K562 (cell line): Measurements from ENCODE around the gene DYNLT4. TPM values are rescaled to one million over a fixed set of nuclear protein-coding genes. Genes with fewer than 3 reads are reported as not detected.

Source experiments
- CEBPG ChIP-seq, 3 experiments: fragments of 200-800 bp in 1 of 3; sonication (Bioruptor generic) in 1 of 3; sonication (generic) in 1 of 3; formaldehyde crosslinking in 1 of 3; IDR thresholded peaks in 2 of 3; conservative IDR thresholded peaks in 1 of 3; 2 replicates each; pipeline versions ENCODE4 v1.6.1 to v1.8.0; 2016 to 2022; ENCODE audit warnings: missing compliant biosample characterization in 2 of 3, missing genetic modification characterization in 2 of 3, mild to moderate bottlenecking in 1 of 3, missing genetic modification reagents in 1 of 3
- HMGXB4 ChIP-seq: sonication (generic); formaldehyde crosslinking; IDR thresholded peaks from 2 replicates; pipeline ENCODE4 v1.8.1; 2023; ENCODE audit warnings: mild to moderate bottlenecking, missing genetic modification reagents
- KHSRP ChIP-seq: fragments of 450-650 bp; IDR thresholded peaks from 2 replicates; pipeline ENCODE4 v1.6.1; 2017
- KLF16 ChIP-seq: IDR thresholded peaks from 2 replicates; pipeline ENCODE4 v1.6.1; 2016; ENCODE audit warnings: antibody characterized with exemption
- NFATC3 ChIP-seq: fragments of 450-650 bp; IDR thresholded peaks from 2 replicates; pipeline ENCODE4 v1.6.1; 2017; ENCODE audit warnings: mild to moderate bottlenecking
- PHF8 ChIP-seq: fragments of 200-600 bp; sonication (generic); IDR thresholded peaks from 2 replicates; pipeline ENCODE4 v1.6.1; 2012; ENCODE audit warnings: mixed run types, mild to moderate bottlenecking, inconsistent platforms, low read length, moderate library complexity, borderline replicate concordance
- RBM14 ChIP-seq: fragments of 200-400 bp; formaldehyde crosslinking; IDR thresholded peaks from 2 replicates; pipeline ENCODE4 v1.6.1; 2018; ENCODE audit warnings: low read depth, mild to moderate bottlenecking, low read length, moderate library complexity, borderline replicate concordance; ENCODE audit not compliant: insufficient read depth
- REST ChIP-seq, 2 experiments: fragments of 450-650 bp; formaldehyde crosslinking in 1 of 2; IDR thresholded peaks; 2 replicates each; pipeline versions ENCODE4 v1.4.0 to v1.6.1; 2014 to 2020; ENCODE audit warnings: mild to moderate bottlenecking in 2 of 2, borderline replicate concordance in 1 of 2, low read depth in 1 of 2
- ZNF174 ChIP-seq: fragments of 250-450 bp; sonication (Bioruptor Pico); IDR thresholded peaks from 2 replicates; pipeline ENCODE4 v1.4.0; 2020; ENCODE audit warnings: mild to moderate bottlenecking
- ZNF668 ChIP-seq: fragments of 250-450 bp; sonication (Bioruptor Pico); IDR thresholded peaks from 2 replicates; pipeline ENCODE4 v1.8.0; 2022; ENCODE audit warnings: mild to moderate bottlenecking, inconsistent platforms
- ZNF699 ChIP-seq: fragments of 250-450 bp; sonication (Bioruptor Pico); IDR thresholded peaks from 2 replicates; pipeline ENCODE4 v1.8.0; 2021; ENCODE audit warnings: mild to moderate bottlenecking, moderate library complexity; ENCODE audit not compliant: insufficient replicate concordance
- ZNF780A ChIP-seq: fragments of 250-450 bp; sonication (Bioruptor Pico); IDR thresholded peaks from 2 replicates; pipeline ENCODE4 v1.5.0; 2021; ENCODE audit warnings: mild to moderate bottlenecking
- polyA plus RNA-seq, 8 experiments: library from polyadenylated mRNA; depleted of rRNA in 4 of 8; stranded (reverse) in 5 of 8; unstranded in 3 of 8; fragments of >200 nt; fragmentation: Nextera tagmentation in 2 of 8; fragmentation: Illumina TruSeq in 1 of 8; extraction: Ambion mirVana in 2 of 8; extraction: Trizol in 1 of 8; gene quantifications; 2 replicates each; pipeline versions ENCODE4 v1.2.1 to v1.2.3, GENCODE V29; 2011 to 2014; ENCODE audit warnings: inconsistent platforms in 1 of 8, missing spikeins in 1 of 8
- total RNA-seq, 7 experiments: library from RNA; depleted of rRNA in 6 of 7; stranded (reverse); fragments of >200 nt in 6 of 7; fragmentation: Illumina TruSeq in 2 of 7; extraction: Trizol in 2 of 7; gene quantifications; 2 replicates each; pipeline versions ENCODE4 v1.2.1 to v1.2.3, GENCODE V29; 2011 to 2021; ENCODE audit warnings: low replicate concordance in 1 of 7

DYNLT4 gene
- total and polyA plus RNA-seq, 9 of the 15 experiments (the other 6 are each of a cell fraction or from before 2014, with no cell fraction given), result 0.29 to 0.73 TPM; not detected in 7

GRCh38 chr1:44826375-44827196 lies 19.4 kb upstream of the DYNLT4 start (continued):
- no peak for TF ChIP-seq KLF16
- no peak for TF ChIP-seq ZNF780A
- no peak for TF ChIP-seq KHSRP
- TF ChIP-seq ZNF174 (CRISPR knock-in tag), result no peak
- TF ChIP-seq RBM14, result no peak
- no peak for TF ChIP-seq NFATC3
- no peak for TF ChIP-seq REST (IDR thresholded peaks at IDR 0.05; ENCODE audit: borderline replicate concordance)
- TF ChIP-seq REST (CRISPR knock-in tag; IDR thresholded peaks at IDR 0.05; ENCODE audit: low read depth), result no peak
- no peak for TF ChIP-seq ZNF668
- TF ChIP-seq CEBPG (CRISPR knock-in tag; IDR thresholded peaks at IDR 0.05), result no peak
- TF ChIP-seq CEBPG (tag; conservative IDR thresholded peaks at IDR 0.05 in 1 of 2, IDR thresholded peaks at IDR 0.05 in 1 of 2), result no peak
- no peak for TF ChIP-seq HMGXB4 (CRISPR knock-in tag)
- TF ChIP-seq PHF8, result peak; percentile 26; the same call in 1 of the 2 replicates
- TF ChIP-seq ZNF699, result no peak
